Measurements from ENCODE around the gene LMO2.
"Not testable (repeated sequence)": the region's sequence is repeated elsewhere in the genome, so short reads cannot be mapped to it uniquely, and the experiment has no call there.

LMO2 gene

DNA sequence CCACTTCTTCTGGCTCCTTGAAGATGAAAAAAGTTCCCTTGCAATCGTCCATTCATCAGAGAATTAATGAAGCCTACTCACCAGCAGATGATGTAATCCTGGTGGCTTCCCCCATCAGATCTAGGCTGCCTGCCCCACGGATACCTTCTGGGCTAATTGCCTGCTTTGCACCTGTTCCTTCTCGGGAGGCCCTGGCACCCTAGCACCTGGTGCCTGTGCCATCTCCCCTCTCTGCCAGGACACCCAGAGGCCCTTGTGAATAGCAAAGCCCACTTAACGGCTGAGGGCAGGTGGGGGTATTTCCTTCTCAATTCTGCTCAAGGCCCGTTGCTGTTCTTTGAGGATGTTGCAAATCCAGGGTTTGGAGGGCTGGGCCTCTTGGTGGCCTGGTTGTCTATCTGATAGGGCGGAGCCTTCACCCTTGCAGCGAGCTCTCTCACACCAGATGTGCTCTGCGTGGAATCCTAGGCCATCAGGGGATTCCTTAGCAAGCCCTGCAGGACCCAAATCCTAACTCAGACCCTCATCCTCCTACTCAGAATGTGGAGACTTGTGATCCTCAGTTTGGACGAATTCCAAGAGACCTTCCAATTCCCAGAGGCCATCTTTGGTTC is at the start of gene LMO2:
LMO2 (minus strand) TSS at position 363 of the 614 bp plus-strand sequence. CDS start 22,360 bp downstream, outside the sequence.
- H3K4me1 ChIP-seq (ENCODE audit: insufficient read depth, low read length), result peaks cover 21% of the 10 kb centered on the region
- H3K36me3 ChIP-seq (ENCODE audit: insufficient read depth, low read length), result no peaks in the 10 kb centered on the region
- H3K27me3 ChIP-seq (ENCODE audit: insufficient read depth, low read length), result no peaks in the 10 kb centered on the region
- H3K9me3 ChIP-seq (ENCODE audit: low read length), result no peaks in the 10 kb centered on the region
- H3K4me3 ChIP-seq (ENCODE audit: low read length), result no peak within 1 kb of the TSS
- no peak within 1 kb of the TSS for H2AFZ ChIP-seq (ENCODE audit: low read depth, low read length)

GRCh38 chr11:33940538-33940815 is 48.6 kb upstream of the LMO2 start:
- Histone ChIP-seq H3K27me3 (ENCODE audit: insufficient read depth, low read length) (peaks cover 3% of the 10 kb centered on the region), H3K36me3 (ENCODE audit: insufficient read depth, low read length) (no peaks in the 10 kb centered on the region), H2AFZ (ENCODE audit: low read depth, low read length) (no peak overlapping the region), H3K9me3 (ENCODE audit: low read length) (no peaks in the 10 kb centered on the region), H3K4me1 (ENCODE audit: insufficient read depth, low read length) (no peaks in the 10 kb centered on the region), H3K4me3 (ENCODE audit: low read length) (no peak overlapping the region)

- H3K4me1 ChIP-seq (ENCODE audit: insufficient read depth, low read length), result no peaks in the 10 kb centered on the region
- no peak overlapping the region for H2AFZ ChIP-seq (ENCODE audit: low read depth, low read length)
- peaks cover 3% of the 10 kb centered on the region for H3K27me3 ChIP-seq (ENCODE audit: insufficient read depth, low read length)
- H3K36me3 ChIP-seq (ENCODE audit: insufficient read depth, low read length), result no peaks in the 10 kb centered on the region
- H3K4me3 ChIP-seq (ENCODE audit: low read length), result no peak overlapping the region
- H3K9me3 ChIP-seq (ENCODE audit: low read length), result no peaks in the 10 kb centered on the region
These were observed 45.1 kb upstream of the LMO2 start for GRCh38 chr11:33936725-33937604.

DNA sequence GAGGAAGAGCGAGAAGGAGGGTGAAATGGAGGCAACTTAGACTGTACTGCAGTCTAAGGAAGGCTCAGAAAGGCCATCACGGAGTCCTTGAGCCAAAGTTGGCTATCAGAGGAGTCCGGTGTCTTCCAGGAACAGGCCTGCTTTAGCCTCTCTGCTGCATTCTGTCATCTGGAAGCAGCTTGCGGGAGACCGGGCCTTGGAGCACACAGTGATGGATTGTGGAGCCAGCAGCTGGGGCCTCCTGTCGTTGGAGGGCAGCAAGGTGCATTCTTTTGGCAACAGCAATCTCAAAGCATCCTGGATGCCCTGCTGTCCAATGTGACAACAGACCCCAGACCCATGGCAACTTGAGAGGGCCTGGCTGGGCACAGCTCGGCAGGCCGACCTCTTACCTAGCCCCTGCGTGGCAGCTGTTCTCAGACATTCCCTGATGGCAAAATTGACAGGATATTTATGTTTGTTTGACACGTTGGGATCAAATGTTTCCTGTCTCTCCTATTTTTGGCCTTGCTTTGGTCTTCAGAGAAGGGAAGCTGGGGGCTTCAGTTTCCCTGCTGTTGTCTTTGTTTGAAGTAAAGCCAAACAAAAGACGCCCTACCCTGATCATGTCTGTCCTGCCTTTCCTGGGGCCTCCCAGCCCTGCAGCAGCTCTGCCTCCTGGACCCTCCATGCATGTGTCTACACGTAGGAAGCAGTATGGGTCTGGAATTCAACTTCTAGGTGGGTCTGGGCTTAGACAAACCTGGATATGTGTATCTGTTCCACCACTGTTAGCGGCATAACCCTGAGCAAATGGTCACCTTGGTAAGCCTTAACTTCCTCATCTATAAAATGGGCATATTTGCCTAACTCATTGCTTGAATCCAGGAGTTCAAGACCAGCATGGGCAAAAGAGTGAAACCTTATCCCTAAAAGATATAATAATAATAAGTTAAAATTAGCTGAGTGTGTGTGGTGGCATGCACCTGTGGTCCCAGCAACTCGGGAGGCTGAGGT is 43.9 kb upstream of the LMO2 start:
- Histone ChIP-seq H3K9me3 (ENCODE audit: low read length) (no peaks in the 10 kb centered on the region), H3K4me1 (ENCODE audit: insufficient read depth, low read length) (no peaks in the 10 kb centered on the region), H3K36me3 (ENCODE audit: insufficient read depth, low read length) (no peaks in the 10 kb centered on the region), H3K27me3 (ENCODE audit: insufficient read depth, low read length) (peaks cover 3% of the 10 kb centered on the region), H3K4me3 (ENCODE audit: low read length) (no peak overlapping the region), H2AFZ (ENCODE audit: low read depth, low read length) (no peak overlapping the region)

- Histone ChIP-seq H3K4me1 (ENCODE audit: insufficient read depth, low read length) (no peaks in the 10 kb centered on the region), H3K4me3 (ENCODE audit: low read length) (no peak overlapping the region), H3K27me3 (ENCODE audit: insufficient read depth, low read length) (peaks cover 3% of the 10 kb centered on the region)
These were observed 43.1 kb upstream of the LMO2 start for GRCh38 chr11:33935005-33935404.

DNA sequence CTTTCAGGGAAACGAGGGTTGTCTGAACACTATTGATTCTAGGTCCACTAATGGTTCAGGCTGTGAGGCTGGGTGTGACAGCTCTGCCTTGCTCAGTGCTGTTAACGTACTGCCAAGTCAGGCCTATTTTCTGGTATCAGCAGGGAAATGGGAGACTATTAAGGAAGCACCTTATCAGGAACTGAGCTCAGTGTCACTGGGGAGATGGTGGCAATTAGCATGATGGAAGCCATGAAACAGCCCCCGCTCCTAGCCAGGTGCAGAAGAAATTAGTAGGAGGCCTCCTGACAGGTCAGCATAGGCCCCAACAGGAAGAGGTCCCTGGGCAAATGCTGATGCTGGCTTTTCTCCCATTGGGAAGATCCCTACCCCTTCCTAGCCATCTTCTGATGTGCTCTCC is 42.6 kb upstream of the LMO2 start:
- H3K4me1 ChIP-seq (ENCODE audit: insufficient read depth, low read length), result no peaks in the 10 kb centered on the region

More at GRCh38 chr11:33935005-33935404, 43.1 kb upstream of the LMO2 start:
- Histone ChIP-seq H2AFZ (ENCODE audit: low read depth, low read length) (no peak overlapping the region), H3K36me3 (ENCODE audit: insufficient read depth, low read length) (no peaks in the 10 kb centered on the region), H3K9me3 (ENCODE audit: low read length) (no peaks in the 10 kb centered on the region)

GRCh38 chr11:33933602-33934001 is 41.7 kb upstream of the LMO2 start:
- no peak overlapping the region for H3K4me3 ChIP-seq (ENCODE audit: low read length)
- H3K36me3 ChIP-seq (ENCODE audit: insufficient read depth, low read length), result no peaks in the 10 kb centered on the region
- no peak overlapping the region for H2AFZ ChIP-seq (ENCODE audit: low read depth, low read length)
- no peaks in the 10 kb centered on the region for H3K4me1 ChIP-seq (ENCODE audit: insufficient read depth, low read length)
- H3K9me3 ChIP-seq (ENCODE audit: low read length), result no peaks in the 10 kb centered on the region
- H3K27me3 ChIP-seq (ENCODE audit: insufficient read depth, low read length), result peaks cover 3% of the 10 kb centered on the region

More for the DNA sequence above, 42.6 kb upstream of the LMO2 start:
- H3K9me3 ChIP-seq (ENCODE audit: low read length), result no peaks in the 10 kb centered on the region
- no peaks in the 10 kb centered on the region for H3K36me3 ChIP-seq (ENCODE audit: insufficient read depth, low read length)
- H3K4me3 ChIP-seq (ENCODE audit: low read length), result no peak overlapping the region
- peaks cover 3% of the 10 kb centered on the region for H3K27me3 ChIP-seq (ENCODE audit: insufficient read depth, low read length)
- H2AFZ ChIP-seq (ENCODE audit: low read depth, low read length), result no peak overlapping the region

- Histone ChIP-seq H3K4me3 (ENCODE audit: low read length) (no peak overlapping the region), H3K9me3 (ENCODE audit: low read length) (no peaks in the 10 kb centered on the region), H3K36me3 (ENCODE audit: insufficient read depth, low read length) (no peaks in the 10 kb centered on the region), H3K27me3 (ENCODE audit: insufficient read depth, low read length) (no peaks in the 10 kb centered on the region), H3K4me1 (ENCODE audit: insufficient read depth, low read length) (no peaks in the 10 kb centered on the region), H2AFZ (ENCODE audit: low read depth, low read length) (no peak overlapping the region)
These were observed 40.8 kb upstream of the LMO2 start for GRCh38 chr11:33932721-33933120.

GRCh38 chr11:33931739-33932366 is 40.0 kb upstream of the LMO2 start:
- H3K36me3 ChIP-seq (ENCODE audit: insufficient read depth, low read length); H3K4me3 ChIP-seq (ENCODE audit: low read length); H3K27me3 ChIP-seq (ENCODE audit: insufficient read depth, low read length); H3K4me1 ChIP-seq (ENCODE audit: insufficient read depth, low read length); H3K9me3 ChIP-seq (ENCODE audit: low read length); H2AFZ ChIP-seq (ENCODE audit: low read depth, low read length): not testable (repeated sequence)

- Histone ChIP-seq H3K9me3 (ENCODE audit: low read length) (no peaks in the 10 kb centered on the region), H3K4me1 (ENCODE audit: insufficient read depth, low read length) (no peaks in the 10 kb centered on the region), H3K36me3 (ENCODE audit: insufficient read depth, low read length) (no peaks in the 10 kb centered on the region), H3K4me3 (ENCODE audit: low read length) (no peak overlapping the region), H2AFZ (ENCODE audit: low read depth, low read length) (no peak overlapping the region), H3K27me3 (ENCODE audit: insufficient read depth, low read length) (no peaks in the 10 kb centered on the region)
These were observed 39.2 kb upstream of the LMO2 start for GRCh38 chr11:33931067-33931466.

GRCh38 chr11:33930317-33931021 is 38.6 kb upstream of the LMO2 start:
- no peaks in the 10 kb centered on the region for H3K4me1 ChIP-seq (ENCODE audit: insufficient read depth, low read length)
- H3K4me3 ChIP-seq (ENCODE audit: low read length), result no peak overlapping the region
- H2AFZ ChIP-seq (ENCODE audit: low read depth, low read length), result no peak overlapping the region
- H3K9me3 ChIP-seq (ENCODE audit: low read length), result no peaks in the 10 kb centered on the region
- H3K36me3 ChIP-seq (ENCODE audit: insufficient read depth, low read length), result no peaks in the 10 kb centered on the region
- no peaks in the 10 kb centered on the region for H3K27me3 ChIP-seq (ENCODE audit: insufficient read depth, low read length)

GRCh38 chr11:33928564-33928963 is 36.7 kb upstream of the LMO2 start:
- Histone ChIP-seq H3K4me3 (ENCODE audit: low read length) (no peak overlapping the region), H3K9me3 (ENCODE audit: low read length) (no peaks in the 10 kb centered on the region), H3K4me1 (ENCODE audit: insufficient read depth, low read length) (no peaks in the 10 kb centered on the region), H3K27me3 (ENCODE audit: insufficient read depth, low read length) (no peaks in the 10 kb centered on the region), H3K36me3 (ENCODE audit: insufficient read depth, low read length) (no peaks in the 10 kb centered on the region), H2AFZ (ENCODE audit: low read depth, low read length) (no peak overlapping the region)

Data from neuron (in vitro differentiated cells).